H7 (cell line): Measurements from ENCODE around the gene DPEP1. TPM values are rescaled to one million over a fixed set of nuclear protein-coding genes. Genes with fewer than 3 reads are reported as not detected.

ENCODE experiments used
- DNase-seq: peaks from one replicate; pipeline ENCODE4 v3.0.0; 2012
- H3K27me3 ChIP-seq: 2 replicates; pipeline ENCODE4 v1.6.0; 2011; ENCODE audit warnings: mild to moderate bottlenecking, low read length; ENCODE audit not compliant: control insufficient read depth, insufficient read depth
- H3K36me3 ChIP-seq: replicated peaks from 2 replicates; pipeline ENCODE4 v1.5.1; 2011; ENCODE audit warnings: low read length; ENCODE audit not compliant: control insufficient read depth, insufficient read depth
- H3K4me3 ChIP-seq: 2 replicates; pipeline ENCODE4 v1.5.1; 2011; ENCODE audit warnings: low read depth, mild to moderate bottlenecking, control low read depth, low read length, moderate library complexity; ENCODE audit not compliant: insufficient read depth
- total RNA-seq: library from RNA; depleted of rRNA; stranded (reverse); fragments of >200 nt; shearing (Covaris generic); gene quantifications from 2 replicates; pipeline ENCODE4 v1.2.3, GENCODE V29; 2014

DPEP1 gene
- total RNA-seq, 1 experiment from 2014 or later = 2.7 TPM

DNA sequence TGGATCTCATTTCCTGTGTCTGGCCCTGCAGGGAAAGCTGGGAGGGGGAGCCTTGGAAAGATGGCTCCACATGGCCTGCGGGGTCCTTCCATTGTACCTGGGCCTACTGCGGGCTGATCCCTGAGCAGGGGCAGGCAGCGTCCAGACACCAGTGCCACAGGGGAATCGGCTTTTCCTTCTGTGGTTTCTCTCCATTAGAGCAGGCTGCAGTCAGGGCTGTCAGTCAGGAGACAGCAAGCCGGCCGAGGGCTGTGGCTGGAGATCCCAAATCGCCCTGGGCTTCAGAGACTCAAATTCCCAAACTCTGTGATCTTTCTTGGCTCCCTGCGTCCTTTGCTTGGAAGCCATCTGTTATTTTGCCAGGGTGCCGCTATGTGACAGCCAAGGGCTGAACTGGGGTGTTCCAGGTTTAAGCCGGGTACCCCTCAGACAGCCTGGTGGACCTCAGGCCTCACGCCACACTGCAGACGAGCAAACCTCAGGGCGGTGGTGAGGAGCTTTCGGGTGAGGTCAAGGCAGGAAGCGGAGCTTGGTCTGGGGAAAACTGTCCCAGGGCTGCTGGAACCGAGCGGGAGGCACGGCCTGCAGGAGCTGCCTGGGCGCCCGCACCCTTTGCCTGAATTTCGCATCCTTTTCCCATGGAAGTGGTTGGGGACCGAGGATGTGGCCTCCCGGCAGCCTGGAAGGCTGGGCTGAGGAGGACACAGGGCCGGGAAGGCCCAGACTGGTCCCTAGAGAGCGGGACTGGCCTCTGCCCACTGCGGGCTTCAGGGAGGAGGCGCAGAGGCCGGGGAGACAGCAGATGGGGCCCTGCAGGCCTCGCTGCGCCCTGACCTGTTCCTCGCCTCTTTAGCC, 39.4 kb upstream of the DPEP1 start:
- peak overlapping the region; percentile 61 for H3K4me3 ChIP-seq
- no peak for DNase-seq
- H3K36me3 ChIP-seq = no peaks in the 10 kb centered on the region; the same call in 1 of the 2 replicates
- H3K27me3 ChIP-seq = peaks cover 30% of the 10 kb centered on the region

DNA sequence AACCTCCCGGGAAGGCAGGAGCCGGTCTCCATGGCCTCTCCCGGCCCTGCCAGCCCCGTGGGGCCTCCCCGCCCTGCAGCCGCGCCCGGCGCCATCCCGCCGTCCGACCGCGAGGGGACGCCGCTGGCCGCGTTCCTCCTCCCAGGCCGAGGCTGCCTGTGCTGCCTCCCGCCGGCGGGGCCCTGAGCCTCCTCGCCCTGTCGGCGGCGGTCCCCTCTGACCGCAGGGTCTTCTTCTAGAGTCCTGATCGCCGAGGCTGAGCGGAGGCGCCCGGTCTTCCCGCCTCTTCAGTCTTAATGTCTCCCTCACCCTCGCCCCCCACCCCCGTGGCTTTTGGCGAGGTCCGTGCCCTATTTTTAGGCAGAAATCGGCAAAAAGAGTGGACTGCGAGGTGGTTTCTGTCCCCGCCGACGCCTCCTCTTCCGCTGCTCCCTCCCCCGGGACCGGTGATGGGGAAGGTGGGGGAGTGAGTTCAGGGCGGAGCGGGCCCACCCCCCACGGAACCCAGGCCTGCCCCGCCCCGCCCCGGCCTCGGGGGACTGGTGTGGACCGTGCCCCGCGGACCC, 38.7 kb upstream of the DPEP1 start:
- H3K36me3 ChIP-seq = no peaks in the 10 kb centered on the region; the same call in 1 of the 2 replicates
- peak overlapping the region; percentile 61 for H3K4me3 ChIP-seq
- peak; percentile 99 for DNase-seq
- H3K27me3 ChIP-seq = peaks cover 30% of the 10 kb centered on the region

DNA sequence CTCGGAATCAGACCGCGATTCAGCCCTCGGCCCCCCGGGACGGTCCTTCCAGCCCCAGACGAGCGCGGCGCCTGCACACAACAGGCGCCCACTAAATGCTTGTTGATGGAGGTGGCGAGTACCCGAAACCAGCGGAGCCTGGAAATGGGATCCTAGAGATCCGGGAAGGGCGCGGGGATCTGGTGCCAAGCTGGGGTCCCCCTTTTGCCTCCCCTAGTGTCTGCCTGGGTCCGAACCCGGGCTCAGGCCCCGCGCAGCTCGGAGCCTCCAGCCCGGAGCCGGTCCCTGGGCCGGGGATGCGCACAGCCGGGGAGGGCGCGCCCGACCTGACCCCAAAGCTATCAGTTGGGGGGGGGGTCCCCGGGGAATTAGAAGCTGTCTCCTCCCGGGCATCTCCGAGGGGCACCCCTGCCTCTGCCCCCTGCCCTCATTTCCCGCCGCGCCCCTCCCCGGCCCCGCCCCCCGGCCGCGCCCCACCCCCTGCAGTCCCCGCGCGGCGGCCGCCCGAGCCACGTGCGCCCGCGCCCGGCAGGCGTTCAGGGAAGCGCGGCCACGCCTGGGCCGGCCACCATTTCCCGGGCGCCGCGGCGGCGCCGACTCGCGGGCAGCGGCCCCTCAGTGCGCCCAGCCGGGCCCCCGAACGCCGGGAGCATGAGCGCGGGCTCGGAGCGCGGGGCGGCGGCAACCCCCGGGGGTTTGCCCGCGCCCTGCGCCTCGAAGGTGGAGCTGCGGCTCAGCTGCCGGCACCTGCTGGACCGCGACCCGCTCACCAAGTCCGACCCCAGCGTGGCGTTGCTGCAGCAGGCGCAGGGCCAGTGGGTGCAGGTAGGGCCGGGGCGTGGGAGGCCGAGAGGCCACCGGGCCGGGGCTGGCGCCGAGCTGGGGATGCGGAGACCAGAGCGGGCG, 37.9 kb upstream of the DPEP1 start, which contains the start of gene CPNE7:
Gene CPNE7, plus strand, starts transcription at position 512 of the 906 bp plus-strand sequence. Its CDS starts 140 bp downstream, at position 652.
- peak within 1 kb of the TSS; percentile 61 for H3K4me3 ChIP-seq
- no peaks in the 10 kb centered on the region; the same call in 1 of the 2 replicates for H3K36me3 ChIP-seq
- peaks cover 30% of the 10 kb centered on the region for H3K27me3 ChIP-seq
- peak; percentile 94 for DNase-seq

DNA sequence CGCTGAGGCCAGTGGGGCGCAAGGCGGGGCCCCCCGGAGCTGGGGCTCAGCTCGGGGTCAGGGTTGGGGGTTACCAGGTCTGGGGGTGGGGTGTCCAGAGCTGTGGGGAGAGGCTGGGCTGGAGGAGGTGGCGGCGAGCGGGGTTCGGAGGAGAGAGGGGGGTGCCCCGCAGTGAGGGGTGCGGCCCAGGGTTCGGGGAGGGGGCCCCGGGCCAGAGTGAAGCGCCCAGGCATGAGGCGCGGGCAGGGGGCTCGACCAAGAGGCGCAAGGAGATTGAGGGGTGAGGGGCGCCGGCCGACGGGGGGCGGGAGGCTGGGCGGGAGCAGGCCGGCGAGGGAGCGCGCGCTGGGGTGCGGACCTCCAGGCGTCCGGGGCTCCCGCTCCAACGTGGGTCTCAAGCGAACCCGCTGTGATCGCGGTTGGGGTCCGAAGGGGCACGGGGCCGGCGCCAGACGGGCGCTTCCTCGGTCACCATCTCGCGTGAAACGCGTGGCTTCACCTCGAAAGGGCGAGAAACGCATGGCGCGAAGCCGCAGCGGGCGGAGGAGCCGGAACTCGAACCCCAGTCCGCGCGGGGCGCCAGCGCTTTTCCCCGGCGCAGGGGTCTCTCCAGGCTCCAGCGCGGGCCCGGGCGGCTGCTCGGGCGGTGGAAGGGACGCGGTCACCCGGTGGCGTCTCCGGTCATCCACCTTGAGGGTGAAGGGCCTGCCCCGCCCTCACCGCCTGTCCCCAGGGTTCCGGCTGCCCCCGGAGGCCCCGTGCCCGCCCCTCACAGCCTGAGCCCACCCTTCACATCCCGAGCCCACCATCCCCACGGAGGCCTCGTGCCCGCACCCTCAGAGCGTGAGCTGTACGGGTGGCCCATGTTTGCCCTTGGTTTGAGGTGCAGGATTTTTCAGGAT, 37.0 kb upstream of the DPEP1 start:
- peak; percentile 85 for DNase-seq
- Histone ChIP-seq H3K36me3 (no peaks in the 10 kb centered on the region; the same call in 1 of the 2 replicates), H3K4me3 (peak overlapping the region; percentile 61), H3K27me3 (peaks cover 30% of the 10 kb centered on the region)

DNA sequence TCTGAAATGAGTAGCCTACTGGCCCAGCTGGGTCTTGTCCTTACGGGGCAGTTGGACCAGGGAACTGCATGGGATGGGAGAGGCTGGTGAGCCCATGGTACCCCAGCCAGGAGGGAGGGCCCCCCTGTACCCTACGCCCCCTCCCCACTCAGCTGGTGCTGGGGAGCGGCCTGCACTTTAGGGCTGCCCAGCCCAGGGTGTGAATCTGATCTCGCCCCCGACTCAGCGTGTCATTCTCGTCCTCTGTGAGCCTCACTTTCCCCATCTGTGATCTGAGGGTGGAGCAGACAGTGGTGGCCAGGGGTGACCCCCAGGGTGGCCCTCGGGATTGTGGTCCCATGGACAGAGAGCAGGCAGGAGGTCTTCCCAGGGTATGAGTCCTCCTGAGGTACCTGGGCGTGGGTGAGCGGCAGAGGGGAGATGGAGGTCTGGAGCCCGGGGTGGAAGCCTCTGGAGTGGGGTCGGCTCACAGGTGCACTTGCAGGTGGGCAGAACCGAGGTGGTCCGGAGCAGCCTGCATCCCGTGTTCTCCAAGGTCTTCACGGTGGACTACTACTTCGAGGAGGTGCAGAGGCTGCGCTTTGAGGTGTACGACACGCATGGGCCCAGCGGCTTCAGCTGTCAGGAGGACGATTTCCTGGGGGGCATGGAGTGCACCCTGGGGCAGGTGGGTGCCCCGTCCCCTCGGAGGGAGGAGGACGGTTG, 36.2 kb upstream of the DPEP1 start:
- Histone ChIP-seq H3K4me3 (no peak overlapping the region), H3K36me3 (no peaks in the 10 kb centered on the region; the same call in 1 of the 2 replicates), H3K27me3 (peaks cover 30% of the 10 kb centered on the region)
- DNase-seq = peak; percentile 69

DNA sequence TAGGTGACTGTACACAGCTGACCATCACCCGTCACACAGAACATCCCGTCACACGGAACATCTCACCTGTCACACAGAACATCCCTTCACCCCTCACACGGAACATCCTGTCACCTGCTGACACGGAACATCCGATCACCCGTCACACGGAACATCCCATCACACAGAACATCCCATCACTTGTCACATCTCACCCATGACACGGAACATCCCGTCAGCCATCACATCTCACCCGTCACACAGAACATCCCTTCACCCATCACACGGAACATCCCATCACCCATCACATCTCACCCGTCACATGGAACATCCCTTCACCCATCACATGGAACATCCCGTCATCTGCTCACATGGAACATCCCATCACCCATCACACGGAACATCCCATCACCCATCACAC, 34.1 kb upstream of the DPEP1 start:
- no peak for DNase-seq

DNA sequence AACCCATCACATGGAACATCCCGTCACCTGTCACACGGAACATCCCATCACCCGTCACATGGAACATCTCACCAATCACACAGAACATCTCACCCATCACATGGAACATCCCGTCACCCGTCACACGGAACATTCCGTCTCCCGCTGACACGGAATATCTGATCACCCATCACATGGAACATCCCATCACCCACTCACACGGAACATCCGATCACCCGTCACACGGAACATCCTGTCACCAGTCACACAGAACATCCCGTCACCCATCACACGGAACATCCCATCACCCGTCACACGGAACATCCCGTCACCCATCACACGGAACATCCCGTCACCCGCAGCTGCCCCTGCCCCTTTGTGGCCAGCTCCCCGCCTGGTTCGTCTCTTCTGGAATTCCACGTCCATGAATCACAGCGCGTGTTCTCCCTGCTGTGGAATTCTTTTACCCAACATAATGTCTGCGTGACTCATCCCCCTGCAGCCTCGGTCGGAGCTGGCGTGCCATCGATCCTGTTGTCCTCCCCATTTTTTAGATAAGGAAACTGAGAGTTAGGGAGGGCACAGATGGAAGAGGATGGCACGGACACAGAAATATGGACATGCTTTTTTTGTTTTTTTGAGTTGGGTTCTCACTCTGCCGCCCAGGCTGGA, 32.3 kb upstream of the DPEP1 start:
- Histone ChIP-seq H3K4me3 (no peak overlapping the region), H3K36me3 (no peaks in the 10 kb centered on the region; the same call in 1 of the 2 replicates), H3K27me3 (peaks cover 13% of the 10 kb centered on the region)
- DNase-seq = no peak

More for the DNA sequence above, 34.1 kb upstream of the DPEP1 start:
- Histone ChIP-seq H3K4me3 (no peak overlapping the region), H3K27me3 (peaks cover 26% of the 10 kb centered on the region), H3K36me3 (no peaks in the 10 kb centered on the region; the same call in 1 of the 2 replicates)

DNA sequence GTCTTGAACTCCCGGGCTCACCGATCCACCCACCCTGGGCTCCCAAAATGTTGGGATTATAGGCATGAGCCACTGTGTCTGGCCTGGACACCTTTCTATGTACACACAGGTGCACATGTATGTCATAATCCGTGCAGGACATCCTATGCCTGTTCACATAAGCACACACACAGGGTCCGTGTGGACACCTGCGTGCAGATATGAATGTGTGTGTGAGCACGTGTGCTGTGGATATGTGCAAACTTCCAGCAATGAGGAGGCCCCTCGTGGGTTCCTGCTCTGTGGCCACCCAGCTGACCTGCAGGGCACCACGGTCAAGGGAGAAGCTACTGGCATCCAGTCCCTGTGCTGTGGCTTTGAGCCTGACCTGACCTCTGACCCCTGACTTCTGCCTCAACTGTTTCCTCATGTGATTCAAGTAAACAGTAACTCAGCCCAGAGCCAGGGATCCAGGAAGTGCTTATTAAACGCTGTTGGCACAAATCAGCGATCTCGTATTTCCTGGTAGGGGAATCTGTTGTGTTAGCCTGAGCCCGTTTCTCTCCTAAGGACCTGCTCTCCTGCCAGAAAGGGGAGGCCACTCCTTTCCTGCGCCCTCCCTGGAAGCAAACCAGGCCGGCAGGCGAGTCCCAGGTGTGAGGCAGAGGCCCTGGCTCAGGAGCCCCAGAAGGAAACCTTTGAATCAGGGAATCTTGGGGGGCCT, 31.4 kb upstream of the DPEP1 start:
- Histone ChIP-seq H3K36me3 (no peaks in the 10 kb centered on the region; the same call in 1 of the 2 replicates), H3K27me3 (peaks cover 5% of the 10 kb centered on the region; the same call in 1 of the 2 replicates), H3K4me3 (no peak overlapping the region)
- no peak for DNase-seq

DNA sequence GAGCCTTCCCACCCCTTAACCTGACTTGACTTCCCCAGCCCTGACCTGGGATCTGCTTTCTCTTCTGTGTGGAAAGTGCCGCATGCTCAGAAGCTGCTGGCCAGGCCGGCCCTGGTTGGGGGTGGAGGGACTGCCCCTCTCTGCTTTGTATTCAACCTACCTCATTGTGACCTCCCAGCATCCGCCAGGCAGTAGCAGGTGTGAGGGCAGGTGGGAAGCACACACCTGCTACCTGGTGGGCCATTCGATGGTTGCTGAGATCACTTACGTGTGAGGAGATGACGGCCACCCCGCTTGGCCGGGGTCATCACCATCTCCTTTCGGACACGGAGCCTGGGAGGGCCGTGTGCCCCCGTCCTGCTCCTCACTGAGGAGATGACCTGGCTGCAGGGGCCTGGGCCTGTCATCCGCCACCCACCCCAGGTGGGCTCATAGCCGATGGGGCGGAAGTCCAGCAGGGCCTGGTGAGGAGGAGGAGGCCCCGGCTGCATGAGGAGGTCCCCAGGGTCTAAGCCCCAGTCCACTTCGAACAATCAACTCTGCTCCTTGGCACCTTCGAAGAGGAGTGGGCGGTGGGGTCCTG, 30.7 kb upstream of the DPEP1 start:
- Histone ChIP-seq H3K36me3 (no peaks in the 10 kb centered on the region; the same call in 1 of the 2 replicates), H3K27me3 (no peaks in the 10 kb centered on the region), H3K4me3 (no peak overlapping the region)
- no peak for DNase-seq

DNA sequence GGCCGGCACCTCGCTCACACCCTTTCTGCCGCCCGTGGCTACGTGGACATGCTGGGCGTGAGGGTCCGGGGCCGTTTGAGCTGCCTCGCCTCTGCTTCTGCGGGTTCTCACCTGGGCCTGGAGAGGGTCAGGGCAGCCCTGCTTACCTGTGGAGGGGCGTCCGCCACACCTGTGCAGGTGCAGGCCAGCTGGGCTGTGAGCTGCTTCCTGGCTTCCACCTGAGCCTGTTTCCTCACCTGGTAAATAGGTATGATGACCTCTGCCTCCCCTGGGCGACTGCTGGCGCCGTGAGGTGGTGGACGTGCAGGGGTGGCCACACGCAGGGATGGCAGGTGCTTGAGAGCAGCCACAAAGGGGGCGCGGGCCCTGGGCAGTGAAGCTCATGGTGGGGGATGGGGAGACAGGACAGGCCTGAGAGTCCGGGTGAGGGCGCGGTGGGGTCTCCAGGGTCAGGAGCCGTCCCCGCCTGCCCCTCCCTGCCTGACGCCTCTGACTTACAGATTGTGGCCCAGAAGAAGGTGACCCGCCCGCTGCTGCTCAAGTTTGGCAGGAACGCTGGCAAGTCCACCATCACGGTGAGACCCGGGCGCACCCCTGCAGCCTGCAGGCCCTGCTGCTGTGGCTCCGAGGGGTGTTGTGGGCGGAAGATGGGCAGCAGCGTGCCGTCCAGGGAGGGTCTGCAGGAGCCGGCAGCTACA, 30.1 kb upstream of the DPEP1 start:
- Histone ChIP-seq H3K4me3 (no peak overlapping the region), H3K27me3 (no peaks in the 10 kb centered on the region), H3K36me3 (no peaks in the 10 kb centered on the region; the same call in 1 of the 2 replicates)
- peak; percentile 67 for DNase-seq

DNA sequence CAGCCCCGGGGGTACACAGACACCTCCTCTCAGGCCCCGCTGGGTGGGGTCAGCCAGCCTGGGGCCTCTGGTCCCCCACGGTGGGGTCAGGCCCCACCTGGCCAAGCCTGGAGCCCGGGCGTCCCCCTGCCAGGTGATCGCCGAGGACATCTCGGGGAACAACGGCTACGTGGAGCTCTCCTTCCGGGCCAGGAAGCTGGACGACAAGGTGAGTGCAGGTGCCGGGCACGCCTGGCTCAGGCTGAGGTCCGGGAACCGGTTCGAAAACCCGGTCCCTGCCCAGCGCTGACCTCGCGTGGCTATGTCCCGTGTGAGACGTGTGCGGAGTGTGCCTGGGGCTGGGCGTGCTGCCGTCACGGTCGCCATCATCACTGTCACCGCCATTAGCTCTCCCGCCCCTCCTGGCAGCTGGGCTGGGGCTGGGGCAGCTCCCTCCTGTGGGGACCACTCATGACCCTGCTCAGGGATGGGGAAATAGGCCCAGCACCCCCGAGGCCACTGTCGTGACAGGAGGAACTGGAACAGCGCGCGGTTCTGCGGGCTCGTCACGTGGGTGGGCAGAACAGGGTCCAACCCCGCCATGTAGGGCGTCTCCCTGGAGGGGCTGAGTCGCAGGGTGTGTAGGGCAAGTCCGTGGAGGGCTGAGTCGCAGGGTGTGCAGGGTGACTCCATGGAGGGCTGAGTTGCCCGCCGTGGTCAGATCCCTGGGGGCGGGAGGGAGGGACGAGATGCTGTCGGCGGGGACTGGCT, 29.4 kb upstream of the DPEP1 start:
- Histone ChIP-seq H3K27me3 (no peaks in the 10 kb centered on the region), H3K4me3 (no peak overlapping the region), H3K36me3 (no peaks in the 10 kb centered on the region; the same call in 1 of the 2 replicates)
- no peak for DNase-seq
